ENCODE measurements around the gene LAX1.

DNA sequence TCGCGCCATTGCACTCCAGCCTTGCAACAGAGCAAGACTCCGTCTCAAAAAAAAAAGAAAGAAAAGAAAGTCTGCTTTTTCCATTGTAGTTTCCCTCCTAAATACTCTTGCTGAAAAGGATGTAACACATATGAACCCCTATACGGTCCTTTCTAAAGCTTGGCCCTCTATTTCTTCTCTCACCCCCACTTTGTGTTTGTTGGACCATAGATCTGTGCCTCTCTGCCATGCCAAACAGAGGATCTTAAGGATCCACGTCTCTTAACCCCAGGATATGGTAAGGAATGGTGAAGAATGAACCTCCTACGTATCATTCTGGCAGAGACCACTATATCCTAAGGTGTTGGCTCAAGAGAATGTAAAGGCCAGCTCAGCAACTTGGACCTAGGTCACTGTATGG is 18.7 kb upstream of the LAX1 start:
- TF ChIP-seq TCF7L2 (IDR thresholded peaks at IDR 0.05; ENCODE audit: low read depth, low read length), result no peak
- TF ChIP-seq, protein P1, sequence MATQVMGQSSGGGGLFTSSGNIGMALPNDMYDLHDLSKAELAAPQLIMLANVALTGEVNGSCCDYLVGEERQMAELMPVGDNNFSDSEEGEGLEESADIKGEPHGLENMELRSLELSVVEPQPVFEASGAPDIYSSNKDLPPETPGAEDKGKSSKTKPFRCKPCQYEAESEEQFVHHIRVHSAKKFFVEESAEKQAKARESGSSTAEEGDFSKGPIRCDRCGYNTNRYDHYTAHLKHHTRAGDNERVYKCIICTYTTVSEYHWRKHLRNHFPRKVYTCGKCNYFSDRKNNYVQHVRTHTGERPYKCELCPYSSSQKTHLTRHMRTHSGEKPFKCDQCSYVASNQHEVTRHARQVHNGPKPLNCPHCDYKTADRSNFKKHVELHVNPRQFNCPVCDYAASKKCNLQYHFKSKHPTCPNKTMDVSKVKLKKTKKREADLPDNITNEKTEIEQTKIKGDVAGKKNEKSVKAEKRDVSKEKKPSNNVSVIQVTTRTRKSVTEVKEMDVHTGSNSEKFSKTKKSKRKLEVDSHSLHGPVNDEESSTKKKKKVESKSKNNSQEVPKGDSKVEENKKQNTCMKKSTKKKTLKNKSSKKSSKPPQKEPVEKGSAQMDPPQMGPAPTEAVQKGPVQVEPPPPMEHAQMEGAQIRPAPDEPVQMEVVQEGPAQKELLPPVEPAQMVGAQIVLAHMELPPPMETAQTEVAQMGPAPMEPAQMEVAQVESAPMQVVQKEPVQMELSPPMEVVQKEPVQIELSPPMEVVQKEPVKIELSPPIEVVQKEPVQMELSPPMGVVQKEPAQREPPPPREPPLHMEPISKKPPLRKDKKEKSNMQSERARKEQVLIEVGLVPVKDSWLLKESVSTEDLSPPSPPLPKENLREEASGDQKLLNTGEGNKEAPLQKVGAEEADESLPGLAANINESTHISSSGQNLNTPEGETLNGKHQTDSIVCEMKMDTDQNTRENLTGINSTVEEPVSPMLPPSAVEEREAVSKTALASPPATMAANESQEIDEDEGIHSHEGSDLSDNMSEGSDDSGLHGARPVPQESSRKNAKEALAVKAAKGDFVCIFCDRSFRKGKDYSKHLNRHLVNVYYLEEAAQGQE (IDR thresholded peaks at IDR 0.05; ENCODE audit: insufficient read depth in 1 of 2, low read depth in 2 of 2, low read length in 1 of 2), result no peak
- no peak for TF ChIP-seq POLR2AphosphoS5 (IDR thresholded peaks at IDR 0.05; ENCODE audit: low read depth, low read length)
- TF ChIP-seq, protein P2, sequence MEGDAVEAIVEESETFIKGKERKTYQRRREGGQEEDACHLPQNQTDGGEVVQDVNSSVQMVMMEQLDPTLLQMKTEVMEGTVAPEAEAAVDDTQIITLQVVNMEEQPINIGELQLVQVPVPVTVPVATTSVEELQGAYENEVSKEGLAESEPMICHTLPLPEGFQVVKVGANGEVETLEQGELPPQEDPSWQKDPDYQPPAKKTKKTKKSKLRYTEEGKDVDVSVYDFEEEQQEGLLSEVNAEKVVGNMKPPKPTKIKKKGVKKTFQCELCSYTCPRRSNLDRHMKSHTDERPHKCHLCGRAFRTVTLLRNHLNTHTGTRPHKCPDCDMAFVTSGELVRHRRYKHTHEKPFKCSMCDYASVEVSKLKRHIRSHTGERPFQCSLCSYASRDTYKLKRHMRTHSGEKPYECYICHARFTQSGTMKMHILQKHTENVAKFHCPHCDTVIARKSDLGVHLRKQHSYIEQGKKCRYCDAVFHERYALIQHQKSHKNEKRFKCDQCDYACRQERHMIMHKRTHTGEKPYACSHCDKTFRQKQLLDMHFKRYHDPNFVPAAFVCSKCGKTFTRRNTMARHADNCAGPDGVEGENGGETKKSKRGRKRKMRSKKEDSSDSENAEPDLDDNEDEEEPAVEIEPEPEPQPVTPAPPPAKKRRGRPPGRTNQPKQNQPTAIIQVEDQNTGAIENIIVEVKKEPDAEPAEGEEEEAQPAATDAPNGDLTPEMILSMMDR (IDR thresholded peaks at IDR 0.05), result no peak

Measured in Panc1 (cell line).